ENCODE results near the gene CDCA3.

DNA sequence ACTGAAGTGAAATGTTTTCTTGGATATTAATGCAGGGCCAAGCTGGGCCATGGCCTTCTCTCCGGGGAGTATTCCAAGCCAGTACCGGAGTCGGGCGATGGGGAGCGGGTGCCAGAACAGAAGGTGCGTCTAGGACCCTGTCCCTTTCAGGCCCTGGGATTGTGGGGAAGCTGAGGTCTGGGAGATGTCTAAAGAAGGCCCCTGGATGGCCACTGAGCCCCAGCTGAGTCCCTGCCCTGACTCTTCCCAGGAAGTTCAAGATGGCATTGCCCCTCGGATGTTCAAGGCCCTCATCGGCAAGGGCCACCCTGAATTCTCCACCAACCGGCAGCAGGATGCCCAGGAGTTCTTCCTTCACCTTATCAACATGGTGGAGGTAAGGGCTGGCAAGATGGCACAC is 9.0 kb upstream of the CDCA3 start:
- TF ChIP-seq CTCF (IDR thresholded peaks at IDR 0.05) (no peak), EZH2 (IDR thresholded peaks at IDR 0.05; ENCODE audit: borderline replicate concordance, insufficient read depth, low read depth, low read length, poor library complexity, severe bottlenecking) (no peak)

All from B cell (primary cell).